NB4 (cell line): ENCODE results near the gene ZNF32.

ENCODE experiments used
- DNase-seq: peaks from one replicate; pipeline ENCODE4 v3.0.0; 2010; ENCODE audit warnings: low read depth
- H3K4me3 ChIP-seq: one replicate; pipeline ENCODE4 v1.5.1; 2011; ENCODE audit warnings: mild to moderate bottlenecking, low read depth, low read length, moderate library complexity
- CTCF ChIP-seq: IDR thresholded peaks from one replicate; pipeline ENCODE4 v1.5.1; 2012; ENCODE audit warnings: low read depth, low read length
- MAX ChIP-seq: IDR thresholded peaks from 2 replicates; pipeline ENCODE4 v1.6.1; 2011; ENCODE audit warnings: low read depth, low read length
- MYC ChIP-seq: IDR thresholded peaks from 2 replicates; pipeline ENCODE4 v1.6.1; 2011; ENCODE audit warnings: low read depth, low read length
- POLR2A ChIP-seq: IDR thresholded peaks from 2 replicates; pipeline ENCODE4 v1.6.1; 2011; ENCODE audit warnings: mild to moderate bottlenecking; ENCODE audit not compliant: insufficient read length; ENCODE audit errors: extremely low read depth

Gene ZNF32

GRCh38 chr10:43666552-43666951 lies 17.9 kb upstream of the ZNF32 start:
- TF ChIP-seq POLR2A (no peak), MYC (no peak), CTCF (no peak), MAX (no peak)
- no peak overlapping the region for H3K4me3 ChIP-seq
- DNase-seq = no peak

- no peak for DNase-seq
- no peak overlapping the region for H3K4me3 ChIP-seq
- TF ChIP-seq POLR2A (no peak), MYC (no peak), MAX (no peak), CTCF (no peak)
Measured at GRCh38 chr10:43665054-43665453, 16.4 kb upstream of the ZNF32 start.

GRCh38 chr10:43658227-43658626 lies 9.5 kb upstream of the ZNF32 start:
- TF ChIP-seq CTCF = no peak
- TF ChIP-seq MYC = no peak
- DNase-seq = no peak
- H3K4me3 ChIP-seq = no peak overlapping the region

GRCh38 chr10:43655311-43655710 lies 6.6 kb upstream of the ZNF32 start:
- no peak overlapping the region for H3K4me3 ChIP-seq
- TF ChIP-seq MAX (no peak), POLR2A (no peak), CTCF (no peak), MYC (no peak)
- DNase-seq = no peak

- no peak overlapping the region for H3K4me3 ChIP-seq
- no peak for TF ChIP-seq MAX
- TF ChIP-seq MYC = no peak
- TF ChIP-seq CTCF = no peak
- no peak for TF ChIP-seq POLR2A
- DNase-seq = peak; percentile 14
Measured at GRCh38 chr10:43653746-43654145, 5.1 kb upstream of the ZNF32 start.

GRCh38 chr10:43649185-43649523 lies 473 bp upstream of the ZNF32 start:
- TF ChIP-seq CTCF (no peak), POLR2A (no peak), MAX (no peak), MYC (no peak)
- peak overlapping the region; percentile 50 for H3K4me3 ChIP-seq
- no peak for DNase-seq
